Suprapubic skin (tissue), 4 donors: ENCODE results near the gene ATP13A5. TPM values are rescaled to one million over a fixed set of nuclear protein-coding genes. Genes with fewer than 3 reads are reported as not detected.

Experiments
- DNase-seq, 2 donors: peaks; one replicate each; pipeline ENCODE4 v3.0.0-alpha.2; 2019; ENCODE audit warnings: low spot score in 2 of 2
- H3K27ac ChIP-seq: fragments of 200-600 bp; sonication (generic); one replicate; pipeline ENCODE4 v1.5.1; 2019
- H3K27me3 ChIP-seq: fragments of 200-600 bp; sonication (generic); one replicate; pipeline ENCODE4 v1.5.1; 2019
- H3K36me3 ChIP-seq: fragments of 200-600 bp; sonication (generic); one replicate; pipeline ENCODE4 v1.5.1; 2019
- H3K4me1 ChIP-seq: fragments of 200-600 bp; sonication (generic); one replicate; pipeline ENCODE4 v1.5.1; 2019
- H3K4me3 ChIP-seq: fragments of 200-600 bp; sonication (generic); one replicate; pipeline ENCODE4 v1.5.1; 2019; ENCODE audit warnings: mild to moderate bottlenecking
- H3K9me3 ChIP-seq: fragments of 200-600 bp; sonication (generic); one replicate; pipeline ENCODE4 v1.5.1; 2019
- CTCF ChIP-seq, 2 donors: fragments of 200-600 bp in 1 of 2; fragments of 450-650 bp in 1 of 2; sonication (generic) in 1 of 2; IDR thresholded peaks; one replicate each; pipeline ENCODE4 v1.5.1; 2016 to 2019; ENCODE audit warnings: antibody characterized with exemption in 2 of 2, mild to moderate bottlenecking in 1 of 2, moderate library complexity in 1 of 2
- EP300 ChIP-seq: sonication (generic); formaldehyde crosslinking; IDR thresholded peaks from one replicate; pipeline ENCODE4 v1.6.1; 2017; ENCODE audit warnings: antibody characterized with exemption
- POLR2A ChIP-seq, 2 donors: fragments of 450-650 bp; IDR thresholded peaks; one replicate each; pipeline ENCODE4 v1.6.1; 2017; ENCODE audit warnings: antibody characterized with exemption in 2 of 2, mild to moderate bottlenecking in 2 of 2, moderate library complexity in 2 of 2
- POLR2AphosphoS5 ChIP-seq, 3 donors: sonication (generic); formaldehyde crosslinking; IDR thresholded peaks; one replicate each; pipeline ENCODE4 v1.6.1; 2017; ENCODE audit warnings: antibody characterized with exemption in 3 of 3
- WGBS: methylation state at CpG from one replicate; pipeline ENCODE4 v1.1.5; 2018; 5-methylcytosine and 5-hydroxymethylcytosine counted together
- total RNA-seq, 4 donors: library from RNA; depleted of rRNA; stranded (reverse); fragments of >200 nt; gene quantifications; one replicate each; pipeline ENCODE4 v1.1.0, GENCODE V29; 2016

ATP13A5 gene
- total RNA-seq, 4 donors from 2014 or later: 1.1 to 9.8 (median 4.2) TPM

GRCh38 chr3:193367868-193368267, 10.7 kb downstream of the ATP13A5 start:
- Histone ChIP-seq H3K9me3 (no peaks in the 10 kb centered on the region), H3K27ac (no peak overlapping the region), H3K4me1 (no peaks in the 10 kb centered on the region), H3K36me3 (no peaks in the 10 kb centered on the region), H3K4me3 (no peak overlapping the region), H3K27me3 (no peaks in the 10 kb centered on the region)
- no peak for DNase-seq
- 63% methylated on average over 1 of the region's 1 CpG for WGBS
- TF ChIP-seq EP300 (no peak), POLR2A (IDR thresholded peaks at IDR 0.05) (no peak), POLR2AphosphoS5 (IDR thresholded peaks at IDR 0.05) (no peak), CTCF (IDR thresholded peaks at IDR 0.05) (no peak)

- no peak for DNase-seq
- TF ChIP-seq POLR2AphosphoS5 (IDR thresholded peaks at IDR 0.05): no peak
- no peak for TF ChIP-seq POLR2A (IDR thresholded peaks at IDR 0.05)
- TF ChIP-seq EP300: no peak
- TF ChIP-seq CTCF (IDR thresholded peaks at IDR 0.05): no peak
- H3K4me3 ChIP-seq: no peak overlapping the region
- H3K4me1 ChIP-seq: no peaks in the 10 kb centered on the region
- H3K27me3 ChIP-seq: no peaks in the 10 kb centered on the region
- no peaks in the 10 kb centered on the region for H3K36me3 ChIP-seq
- 68% methylated on average over 3 of the region's 3 CpGs for WGBS
- no peaks in the 10 kb centered on the region for H3K9me3 ChIP-seq
- no peak overlapping the region for H3K27ac ChIP-seq
Observed at GRCh38 chr3:193357291-193357690, 21.3 kb downstream of the ATP13A5 start.

GRCh38 chr3:193354423-193354822, 24.1 kb downstream of the ATP13A5 start:
- WGBS: 69% methylated on average over 5 of the region's 5 CpGs
- no peak for TF ChIP-seq CTCF (IDR thresholded peaks at IDR 0.05)
- TF ChIP-seq EP300: no peak
- TF ChIP-seq POLR2A (IDR thresholded peaks at IDR 0.05): no peak
- TF ChIP-seq POLR2AphosphoS5 (IDR thresholded peaks at IDR 0.05): no peak
- no peaks in the 10 kb centered on the region for H3K9me3 ChIP-seq
- H3K4me3 ChIP-seq: no peak overlapping the region
- no peak overlapping the region for H3K27ac ChIP-seq
- no peaks in the 10 kb centered on the region for H3K4me1 ChIP-seq
- no peak for DNase-seq
- H3K27me3 ChIP-seq: no peaks in the 10 kb centered on the region
- H3K36me3 ChIP-seq: no peaks in the 10 kb centered on the region

GRCh38 chr3:193350744-193351143, 27.8 kb downstream of the ATP13A5 start:
- Histone ChIP-seq H3K27ac (no peak overlapping the region), H3K36me3 (no peaks in the 10 kb centered on the region), H3K27me3 (no peaks in the 10 kb centered on the region), H3K9me3 (no peaks in the 10 kb centered on the region), H3K4me1 (no peaks in the 10 kb centered on the region), H3K4me3 (no peak overlapping the region)
- WGBS: 81% methylated on average over 2 of the region's 2 CpGs
- no peak for DNase-seq
- no peak for TF ChIP-seq POLR2A (IDR thresholded peaks at IDR 0.05)
- TF ChIP-seq EP300: no peak
- TF ChIP-seq CTCF (IDR thresholded peaks at IDR 0.05): no peak
- no peak for TF ChIP-seq POLR2AphosphoS5 (IDR thresholded peaks at IDR 0.05)

GRCh38 chr3:193348686-193349085, 29.9 kb downstream of the ATP13A5 start:
- WGBS: 69% methylated on average over 3 of the region's 3 CpGs

More at GRCh38 chr3:193348686-193349085, 29.9 kb downstream of the ATP13A5 start:
- H3K36me3 ChIP-seq: no peaks in the 10 kb centered on the region
- H3K27ac ChIP-seq: no peak overlapping the region
- TF ChIP-seq EP300 (no peak), POLR2AphosphoS5 (IDR thresholded peaks at IDR 0.05) (no peak), POLR2A (IDR thresholded peaks at IDR 0.05) (no peak), CTCF (IDR thresholded peaks at IDR 0.05) (no peak)
- no peak overlapping the region for H3K4me3 ChIP-seq
- DNase-seq: no peak
- no peaks in the 10 kb centered on the region for H3K27me3 ChIP-seq
- H3K4me1 ChIP-seq: no peaks in the 10 kb centered on the region
- no peaks in the 10 kb centered on the region for H3K9me3 ChIP-seq
